HS-5 (cell line): ENCODE measurements around the gene SPACA5.
"Not testable (repeated sequence)": the region's sequence is repeated elsewhere in the genome, so short reads cannot be mapped to it uniquely, and the experiment has no call there.

Source experiments
- DNase-seq: peaks from one replicate; pipeline ENCODE4 v3.0.0-alpha.2; 2012; ENCODE audit warnings: low read depth

The SPACA5 gene

DNA sequence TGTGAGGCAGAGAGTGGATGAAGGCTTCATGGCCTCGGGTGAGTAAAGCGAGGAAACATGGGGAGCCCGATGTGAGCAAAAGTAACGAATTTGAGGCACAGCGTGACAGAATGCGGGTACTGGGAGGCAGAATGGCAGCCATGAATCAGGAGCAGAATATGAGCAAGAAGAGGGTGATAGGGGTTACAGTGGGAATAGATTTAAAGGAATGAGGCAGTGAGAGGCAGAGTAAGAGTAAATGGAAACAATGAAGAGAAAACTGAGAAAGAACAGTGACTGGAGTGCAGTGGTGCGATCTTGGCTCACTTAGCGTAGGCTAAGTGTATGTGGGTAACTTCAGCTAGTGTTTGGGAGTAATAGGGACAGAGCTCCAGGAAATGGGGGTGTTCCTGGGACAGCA is at the start of gene SPACA5:
TSS of gene SPACA5 (plus strand) at position 301 of the 400 bp plus-strand sequence. CDS start 815 bp downstream, outside the sequence.
- not testable (repeated sequence) for DNase-seq

DNA sequence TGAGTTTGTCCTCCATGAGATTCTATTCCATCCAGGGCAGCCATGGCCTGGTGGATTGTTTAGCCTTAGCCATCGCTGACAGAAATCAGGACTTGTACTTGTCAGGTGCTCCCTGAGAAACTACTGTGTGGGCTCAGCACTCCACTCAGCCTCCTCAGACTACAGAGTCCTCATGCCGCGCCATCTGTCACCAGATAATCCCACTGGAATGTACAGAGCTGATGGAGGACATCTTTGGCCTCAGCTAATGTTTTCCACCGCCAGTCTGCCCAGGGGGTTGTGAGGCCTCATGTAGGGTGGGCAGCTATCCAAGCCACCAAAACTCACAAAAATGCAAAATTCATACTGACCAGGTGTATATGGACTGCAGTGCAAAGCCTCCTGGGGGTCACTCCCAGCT is 48.6 kb upstream of the SPACA5 start:
- DNase-seq, result not testable (repeated sequence)

DNA sequence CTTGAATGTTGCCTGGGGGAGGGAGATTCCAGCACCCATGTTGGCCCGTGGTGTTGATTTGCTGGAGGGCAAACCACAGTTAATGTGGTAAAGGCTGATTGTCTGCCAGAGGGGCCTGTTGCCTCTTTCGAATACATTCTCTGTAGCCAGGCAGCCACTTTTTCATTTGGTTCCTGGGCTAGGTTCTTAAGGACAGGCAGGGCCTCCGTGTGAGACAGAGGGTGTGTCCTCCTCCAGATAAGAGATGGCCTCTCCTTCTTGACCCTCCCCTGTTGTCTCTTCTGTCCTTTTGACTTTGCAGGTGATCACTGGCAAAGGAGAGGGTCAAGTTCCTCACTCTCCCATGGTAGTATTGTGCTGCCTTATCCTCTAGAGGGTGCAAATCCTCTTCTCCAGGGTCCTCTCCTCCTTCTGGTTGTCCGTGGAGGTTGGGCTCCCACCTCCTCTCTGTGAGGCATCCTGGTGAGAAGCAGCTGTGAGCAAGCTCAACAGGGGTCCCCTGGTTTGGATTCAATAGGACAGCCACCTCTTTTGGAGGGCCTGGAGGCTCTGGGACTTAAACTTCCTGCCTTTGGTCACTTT is 47.9 kb upstream of the SPACA5 start:
- no peak for DNase-seq

DNA sequence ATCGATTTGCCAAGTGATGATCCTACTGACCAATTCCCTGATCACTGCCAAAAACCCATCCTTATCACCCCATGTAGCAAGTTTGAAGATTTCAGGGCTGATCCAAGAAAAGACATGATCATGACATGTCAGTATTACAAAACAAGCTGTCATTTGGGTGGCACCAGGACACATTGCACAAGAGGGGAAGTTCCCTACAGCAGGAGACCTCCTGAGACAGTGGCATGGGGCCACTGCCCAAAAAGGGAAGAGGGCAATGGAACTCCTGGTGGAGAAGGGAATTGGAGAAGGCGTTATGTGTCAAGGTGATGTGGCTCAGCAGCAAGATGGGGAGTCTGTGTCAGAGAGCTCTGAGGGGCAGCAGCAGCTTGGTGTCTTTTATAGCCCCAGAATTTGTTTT is 46.4 kb upstream of the SPACA5 start:
- DNase-seq, result no peak

DNA sequence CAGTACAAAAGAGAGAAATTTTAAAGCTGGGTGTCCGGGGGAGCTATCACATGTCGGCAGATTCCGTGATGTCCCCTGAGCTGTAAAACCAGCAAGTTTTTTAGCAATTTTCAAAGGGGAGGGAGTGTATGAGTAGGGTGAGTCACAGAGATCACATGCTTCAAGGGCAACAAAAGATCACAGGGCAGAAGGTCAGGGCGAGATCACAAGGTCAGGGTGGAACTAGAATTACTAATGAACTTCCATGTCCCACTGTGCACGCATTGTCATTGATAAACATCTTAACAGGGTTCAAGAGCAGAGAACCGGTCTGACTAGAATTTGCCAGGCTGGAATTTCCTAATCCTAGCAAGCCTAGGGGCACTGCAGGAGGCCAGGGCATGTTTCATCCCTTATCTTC is 45.0 kb upstream of the SPACA5 start:
- DNase-seq, result not testable (repeated sequence)

DNA sequence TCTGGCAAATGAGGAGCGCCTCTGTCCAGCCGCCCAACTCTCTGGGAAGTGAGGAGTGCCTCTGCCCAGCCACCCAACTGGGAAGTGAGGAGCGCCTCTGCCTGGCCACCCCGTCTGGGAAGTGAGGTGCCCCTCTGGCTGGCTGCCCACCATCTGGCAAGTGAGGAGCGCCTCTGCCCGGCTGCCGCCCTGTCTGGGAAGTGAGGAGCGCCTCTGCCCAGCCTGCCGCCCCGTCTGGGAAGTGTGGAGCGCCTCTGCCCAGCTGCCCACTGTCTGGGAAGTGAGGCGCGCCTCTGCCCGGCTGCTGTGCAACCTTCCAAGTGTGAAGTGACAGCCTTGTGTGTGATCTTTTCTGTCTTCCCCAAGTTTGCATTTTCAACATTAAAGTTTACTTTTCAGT is 41.3 kb upstream of the SPACA5 start:
- not testable (repeated sequence) for DNase-seq

DNA sequence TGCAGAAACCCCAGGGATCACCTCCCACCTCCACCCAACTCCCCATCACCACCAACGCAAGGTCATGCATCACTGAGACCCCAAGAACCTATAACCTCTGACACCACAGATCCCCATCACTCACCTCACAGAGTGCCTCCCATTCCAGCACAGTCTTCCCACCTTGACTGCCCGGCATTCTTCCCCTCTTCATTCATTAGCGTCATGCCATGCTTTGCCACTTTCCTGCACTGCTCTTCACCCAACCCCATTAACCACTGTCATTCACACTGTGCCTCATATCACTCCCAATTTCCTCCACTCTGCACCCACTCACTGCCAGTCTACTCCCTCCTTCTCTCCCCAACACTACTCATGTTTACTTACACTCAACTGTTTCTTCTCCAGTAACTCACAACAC is 33.6 kb upstream of the SPACA5 start:
- no peak for DNase-seq

DNA sequence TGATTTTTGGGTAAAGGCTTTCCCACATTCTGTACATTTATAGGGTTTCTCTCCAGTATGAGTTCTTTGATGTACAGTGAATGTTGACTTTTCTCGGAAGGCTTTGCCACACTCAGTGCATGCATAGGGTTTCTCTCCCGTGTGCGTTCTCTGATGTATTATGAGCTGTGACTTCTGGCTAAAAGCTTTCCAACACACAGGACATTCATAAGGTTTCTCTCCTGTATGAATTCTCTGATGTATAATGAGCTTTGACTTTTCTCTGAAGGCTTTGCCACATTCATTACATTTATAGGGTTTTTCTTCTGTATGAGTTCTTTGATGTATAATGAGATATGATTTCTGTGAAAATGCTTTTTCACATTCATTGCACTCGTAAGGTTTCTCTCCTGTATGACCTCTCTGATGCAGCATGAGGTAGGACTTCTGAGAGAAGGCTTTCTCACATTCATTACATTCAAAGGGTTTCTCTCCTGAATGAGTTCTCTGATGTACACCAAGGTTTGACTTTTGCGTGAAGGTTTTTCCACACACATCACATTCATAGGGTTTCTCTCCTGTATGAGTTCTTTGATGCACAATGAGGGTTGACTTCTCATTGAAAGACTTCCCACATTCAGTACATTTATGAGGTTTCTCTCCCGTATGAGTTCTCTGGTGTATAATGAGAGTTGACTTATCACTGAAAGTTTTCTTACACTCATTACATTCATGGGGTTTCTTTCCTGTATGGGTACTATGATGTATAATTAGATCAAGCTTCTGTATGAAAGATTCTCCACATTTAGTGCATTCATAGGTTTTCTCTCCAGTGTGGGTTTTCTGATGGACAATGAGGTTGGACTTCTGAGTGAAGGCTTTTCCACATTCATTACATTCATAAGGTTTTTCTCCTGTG is 30.3 kb upstream of the SPACA5 start:
- DNase-seq, result no peak

DNA sequence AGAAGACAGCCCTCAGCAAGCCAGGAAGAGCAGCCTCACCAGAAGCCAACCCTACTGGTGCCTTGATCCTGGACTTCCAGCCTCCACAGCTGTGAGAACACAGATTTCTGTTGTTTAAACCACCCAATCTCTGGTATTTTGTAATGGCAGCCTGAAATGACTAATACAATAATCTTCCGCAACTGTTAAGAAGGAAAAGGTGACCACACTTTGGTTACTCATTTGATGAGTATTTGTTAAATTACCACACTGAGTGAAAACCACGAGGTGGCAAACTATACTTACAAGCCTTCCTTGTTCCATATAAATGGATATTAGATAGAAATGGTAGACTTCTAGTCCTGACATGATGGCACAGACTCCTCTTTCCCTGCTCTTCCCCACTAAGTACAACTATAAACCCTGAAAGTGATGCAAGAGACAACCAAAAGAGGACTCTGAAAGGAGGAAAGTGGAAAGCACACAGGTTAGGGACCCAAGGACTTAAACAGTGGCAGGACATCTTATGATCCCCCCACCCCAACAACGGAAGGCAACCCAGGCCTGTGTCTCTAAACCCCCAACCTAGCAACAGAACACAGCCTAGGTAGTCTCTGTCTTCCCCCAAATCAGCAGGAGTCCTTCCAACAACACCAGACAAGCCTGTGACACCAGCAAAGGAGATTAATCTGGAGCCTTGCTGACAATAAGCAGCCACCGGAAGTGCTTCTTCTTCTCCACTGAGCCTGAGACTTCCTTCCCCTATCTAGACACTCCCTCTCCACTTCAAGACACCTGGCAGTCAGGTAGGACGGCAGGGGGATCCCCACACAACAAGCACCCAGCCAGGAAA is 15.3 kb upstream of the SPACA5 start:
- DNase-seq, result peak; percentile 50

DNA sequence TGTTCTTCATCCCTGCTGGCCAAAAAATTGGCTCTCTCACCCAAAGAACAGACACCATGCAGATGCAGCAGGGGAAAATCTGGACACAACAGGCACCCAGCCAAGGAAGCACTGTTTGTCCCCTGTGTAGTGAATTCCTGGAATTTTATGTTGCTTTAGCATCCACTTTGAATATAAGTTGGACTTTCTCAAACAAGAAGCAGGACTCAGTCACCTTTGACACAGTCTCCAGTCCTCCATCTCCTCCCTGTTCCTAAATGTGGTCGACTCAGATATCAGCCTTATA is 14.8 kb upstream of the SPACA5 start:
- DNase-seq, result no peak

DNA sequence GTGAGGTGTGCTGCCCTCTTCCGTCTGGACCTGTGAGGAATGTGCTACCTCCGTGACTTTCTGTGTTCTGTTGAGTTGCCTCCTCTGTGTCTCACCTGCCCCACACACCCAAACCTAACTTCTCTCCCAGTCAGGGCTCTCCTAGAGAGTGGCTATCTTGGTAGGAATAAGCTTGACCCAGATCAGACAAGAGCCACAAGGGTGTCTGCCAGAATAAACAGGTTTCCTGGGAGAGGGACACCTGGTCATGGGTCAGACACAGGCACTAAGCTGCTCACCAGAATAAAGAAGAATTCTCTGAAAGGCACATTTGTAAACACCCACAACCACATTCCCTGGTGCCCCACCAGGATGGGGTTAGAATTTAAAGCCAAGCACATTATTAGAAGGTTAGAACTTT is 14.1 kb upstream of the SPACA5 start:
- DNase-seq, result no peak

DNA sequence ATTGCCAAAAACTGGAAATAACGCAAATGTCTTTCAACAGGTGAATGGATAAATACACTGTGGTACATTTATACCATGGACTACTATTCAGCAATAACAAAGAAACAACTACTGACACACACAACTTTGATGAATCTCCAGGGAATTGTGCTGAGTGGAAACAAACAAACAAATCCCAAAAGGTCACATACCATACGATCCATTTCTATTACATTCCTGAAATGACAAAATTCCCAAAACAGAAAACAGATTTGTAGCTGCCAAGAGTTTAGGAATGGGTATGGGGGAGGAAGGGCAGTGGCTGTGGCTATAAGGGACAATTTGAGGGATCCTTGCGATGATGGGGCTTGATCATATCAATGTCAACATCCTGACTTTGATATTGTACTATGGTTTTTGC is 5.5 kb upstream of the SPACA5 start:
- DNase-seq, result no peak

DNA sequence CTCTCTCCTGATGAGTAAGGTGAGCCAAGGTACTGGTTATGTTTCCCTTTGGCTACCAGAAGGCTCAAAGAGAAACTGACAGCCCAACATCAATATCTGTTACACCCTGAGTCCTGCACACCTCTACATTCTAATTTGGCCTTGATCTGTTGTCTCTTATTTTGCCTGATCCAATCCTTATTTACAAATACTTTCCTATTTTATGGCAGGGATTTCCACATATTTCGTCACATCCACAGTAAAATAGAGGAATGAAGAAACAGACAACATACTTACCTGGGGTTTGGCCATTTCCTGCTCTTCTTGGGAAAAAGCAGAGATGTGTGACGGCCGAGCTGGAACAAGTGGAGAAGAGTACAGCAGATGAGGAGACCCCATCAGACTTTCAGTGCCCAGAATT is 4.5 kb upstream of the SPACA5 start:
- DNase-seq, result no peak

DNA sequence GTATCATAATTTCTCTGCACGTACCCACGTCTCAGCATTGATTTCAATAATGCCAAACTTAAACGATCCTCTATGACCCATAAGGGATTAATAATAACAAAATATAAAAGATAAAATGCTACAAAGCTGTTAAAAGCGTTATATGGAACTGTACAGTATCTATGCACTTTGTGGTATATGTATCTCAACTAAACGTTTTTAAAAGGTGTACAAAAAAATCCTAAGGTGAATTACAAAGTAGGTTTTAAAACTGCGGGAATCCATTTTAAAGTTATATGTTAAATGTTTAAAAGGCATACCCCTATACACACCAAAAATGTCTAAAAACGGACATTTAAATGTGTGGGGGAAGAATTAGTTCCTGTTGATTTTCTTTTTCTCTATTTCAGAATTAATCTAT is 3.9 kb upstream of the SPACA5 start:
- no peak for DNase-seq

DNA sequence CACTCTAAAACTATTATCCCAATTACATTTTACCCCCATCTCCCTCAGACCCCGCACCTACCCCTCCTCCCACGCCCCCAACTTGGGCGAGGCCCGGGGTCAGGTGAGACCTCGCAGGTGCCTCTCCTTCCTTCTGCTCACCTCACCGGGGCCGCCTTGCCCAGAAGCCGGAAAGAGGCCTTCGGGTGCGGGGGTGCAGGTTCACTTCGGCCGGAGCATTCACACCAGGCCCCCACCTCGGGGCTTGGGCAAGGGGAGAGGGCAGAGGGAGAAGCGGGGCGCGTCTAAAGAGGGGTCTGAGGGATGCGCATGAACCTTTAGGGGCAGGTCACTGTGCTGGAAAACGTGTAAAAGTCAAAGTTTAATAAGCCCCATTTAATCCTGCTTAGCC is 3.4 kb upstream of the SPACA5 start:
- DNase-seq, result no peak

DNA sequence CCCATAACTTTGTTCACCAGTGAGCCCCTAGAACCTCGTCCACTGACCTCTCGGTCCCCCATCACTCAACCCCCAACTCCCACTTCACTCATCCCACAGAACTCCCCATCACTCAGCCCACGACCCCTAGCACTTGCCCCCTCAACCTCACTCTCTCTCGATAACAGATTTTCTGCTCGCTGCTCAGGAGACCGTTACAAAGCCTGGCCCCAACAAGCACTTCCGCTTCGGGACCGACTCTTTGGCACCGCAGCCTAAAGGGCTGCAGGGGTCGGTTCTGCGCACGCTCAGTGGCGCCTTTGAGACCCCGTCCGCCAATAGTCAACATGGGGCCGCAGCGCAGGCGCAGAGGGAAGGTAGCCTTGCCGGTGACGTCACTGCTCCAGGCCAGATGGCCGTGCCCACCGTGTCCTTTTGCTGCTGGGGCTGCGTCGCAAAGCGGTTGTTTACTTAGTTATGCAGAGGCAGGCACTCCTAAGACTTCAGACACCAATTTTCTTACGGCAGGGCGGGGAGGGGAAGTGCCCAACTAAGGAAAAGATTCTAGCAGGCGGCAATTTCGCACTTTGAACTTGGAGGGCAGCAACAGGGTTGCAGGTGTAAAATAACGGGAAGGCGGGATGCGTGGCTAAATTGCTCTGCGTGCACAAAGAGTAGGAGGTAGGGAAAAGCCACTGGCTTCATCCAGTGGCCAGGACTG is 2.9 kb upstream of the SPACA5 start, which contains the start of gene ZNF182:
TSS of gene ZNF182 (minus strand) at position 232 of the 700 bp plus-strand sequence. CDS start 1,380 bp downstream, outside the sequence.
- peak; percentile 46 for DNase-seq

DNA sequence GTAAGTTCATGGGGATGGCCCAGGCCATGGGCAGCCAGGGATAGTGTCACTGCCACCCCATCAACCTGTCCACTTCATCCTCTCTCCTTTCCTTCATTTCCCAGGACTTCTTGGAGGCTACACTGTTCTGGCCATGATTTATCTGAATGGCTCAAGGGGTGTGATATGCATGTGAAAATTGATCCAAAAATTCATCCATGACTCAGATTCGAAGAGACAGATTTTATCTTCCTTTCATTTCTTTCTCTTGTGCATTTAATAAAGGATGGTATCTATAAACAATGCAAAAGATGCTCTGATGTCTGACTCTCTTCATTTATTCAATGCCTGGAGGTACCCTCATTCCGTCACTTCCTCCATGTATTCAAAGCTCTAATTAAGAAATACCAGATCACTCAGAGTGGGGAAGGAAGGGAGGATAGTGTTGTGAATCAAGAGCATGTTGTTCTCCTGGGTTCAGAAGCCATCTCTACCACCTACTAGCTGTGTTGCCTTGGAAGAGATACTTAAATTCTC is 2.7 kb downstream of the SPACA5 start:
- not testable (repeated sequence) for DNase-seq

DNA sequence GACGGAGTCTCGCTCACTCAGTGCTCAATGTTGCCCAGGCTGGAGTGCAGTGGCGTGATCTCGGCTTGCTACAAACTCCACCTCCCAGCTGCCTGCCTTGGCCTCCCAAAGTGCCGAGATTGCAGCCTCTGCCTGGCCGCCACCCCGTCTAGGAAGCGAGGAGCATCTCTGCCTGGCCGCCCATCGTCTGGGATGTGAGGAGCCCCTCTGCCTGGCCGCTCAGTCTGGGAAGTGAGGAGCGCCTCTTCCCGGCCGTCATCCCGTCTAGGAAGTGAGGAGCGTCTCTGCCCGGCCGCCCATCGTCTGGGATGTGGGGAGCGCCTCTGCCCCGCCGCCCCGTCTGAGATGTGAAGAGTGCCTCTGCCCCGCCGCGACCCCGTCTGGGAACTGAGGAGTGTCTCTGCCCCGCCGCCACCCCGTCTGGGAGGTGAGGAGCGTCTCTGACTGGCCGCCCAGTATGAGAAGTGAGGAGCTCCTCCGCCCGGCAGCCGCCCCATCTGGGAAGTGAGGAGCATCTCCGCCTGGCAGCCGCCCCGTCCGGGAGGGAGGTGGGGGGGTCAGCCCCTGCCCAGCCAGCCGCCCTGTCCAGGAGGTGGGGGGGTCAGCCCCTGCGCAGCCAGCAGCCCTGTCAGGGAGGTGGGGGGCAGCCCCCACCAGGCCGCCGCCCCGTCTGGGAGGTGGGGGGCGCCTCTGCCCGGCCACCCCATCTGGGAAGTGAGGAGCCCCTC is 10.0 kb downstream of the SPACA5 start:
- DNase-seq, result not testable (repeated sequence)

DNA sequence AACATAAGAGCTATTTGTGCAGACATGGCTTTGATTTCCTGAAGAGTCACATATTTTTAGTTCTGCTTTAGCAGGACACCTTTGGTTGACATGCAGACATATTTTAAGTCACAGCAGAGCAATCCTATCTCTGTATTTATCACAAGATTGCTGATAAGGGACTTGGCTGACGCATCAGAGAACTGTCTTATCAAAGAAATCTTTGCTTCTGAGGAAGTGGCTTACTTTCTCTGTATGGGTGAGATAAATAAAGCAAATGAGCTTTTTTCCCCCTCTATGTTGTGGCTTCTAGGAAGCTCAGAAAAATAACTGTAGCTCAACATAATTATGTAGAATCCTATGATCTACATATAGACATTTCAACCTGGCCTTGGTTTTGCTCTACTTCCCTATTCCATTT is 13.1 kb downstream of the SPACA5 start:
- DNase-seq, result not testable (repeated sequence)

DNA sequence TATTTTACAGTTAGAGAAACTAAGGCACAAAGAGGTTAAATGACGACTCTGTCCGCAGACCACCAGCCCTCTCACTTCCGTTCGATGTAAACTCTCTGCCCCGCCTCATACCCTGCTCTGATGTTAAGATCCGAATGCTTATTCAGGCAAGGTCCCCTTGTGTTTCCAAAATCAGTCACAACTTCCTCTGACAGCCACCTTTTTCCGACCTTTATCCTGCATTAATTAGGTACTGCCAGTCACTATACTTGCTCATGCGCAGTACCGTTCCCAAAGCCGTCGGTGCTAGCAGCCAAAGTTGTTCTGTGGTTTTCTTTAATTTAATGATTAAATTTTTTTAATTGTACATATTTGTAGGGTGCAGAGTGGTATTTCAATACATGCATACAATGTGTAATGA is 13.7 kb downstream of the SPACA5 start:
- DNase-seq, result not testable (repeated sequence)
